Stimulated activated CD8-positive, alpha-beta memory T cell treated with anti-CD3 and anti-CD28 coated beads, Interleukin-2, amount 100 ng/mL, for 1 hour (primary cell): Measurements from ENCODE around the gene ARHGAP23.
"Not testable (repeated sequence)": the region's sequence is repeated elsewhere in the genome, so short reads cannot be mapped to it uniquely, and the experiment has no call there.

ENCODE experiments used
- DNase-seq, 2 donors: peaks; one replicate each; pipeline ENCODE4 v3.0.0-alpha.2; 2020; ENCODE audit warnings: low read depth in 2 of 2

ARHGAP23 gene

GRCh38 chr17:38485146-38485468 lies 56.8 kb downstream of the ARHGAP23 start:
- no peak for DNase-seq

- DNase-seq: not testable (repeated sequence)
Observed at GRCh38 chr17:38485681-38486298, 57.5 kb downstream of the ARHGAP23 start.

- not testable (repeated sequence) for DNase-seq
Observed at GRCh38 chr17:38489774-38490173, 61.5 kb downstream of the ARHGAP23 start.

GRCh38 chr17:38491346-38492066 lies 63.2 kb downstream of the ARHGAP23 start:
- not testable (repeated sequence) for DNase-seq

GRCh38 chr17:38492067-38493040 lies 64.1 kb downstream of the ARHGAP23 start:
- DNase-seq: peak; percentile 71 to 82

GRCh38 chr17:38494152-38494551 lies 65.9 kb downstream of the ARHGAP23 start:
- not testable (repeated sequence) for DNase-seq

GRCh38 chr17:38497656-38498055 lies 69.4 kb downstream of the ARHGAP23 start:
- DNase-seq: not testable (repeated sequence)

GRCh38 chr17:38498353-38498752 lies 70.1 kb downstream of the ARHGAP23 start:
- DNase-seq: no peak

GRCh38 chr17:38499230-38499629 lies 71.0 kb downstream of the ARHGAP23 start:
- DNase-seq: not testable (repeated sequence)

GRCh38 chr17:38501718-38502117 lies 73.5 kb downstream of the ARHGAP23 start:
- not testable (repeated sequence) for DNase-seq

GRCh38 chr17:38503286-38503913 lies 75.1 kb downstream of the ARHGAP23 start:
- DNase-seq: not testable (repeated sequence)

GRCh38 chr17:38504216-38504615 lies 76.0 kb downstream of the ARHGAP23 start:
- no peak for DNase-seq

GRCh38 chr17:38507436-38507835 lies 79.2 kb downstream of the ARHGAP23 start:
- no peak for DNase-seq

- no peak for DNase-seq
Observed at GRCh38 chr17:38507921-38508569, 79.8 kb downstream of the ARHGAP23 start.

- no peak for DNase-seq
Observed at GRCh38 chr17:38508570-38508950, 80.3 kb downstream of the ARHGAP23 start.

GRCh38 chr17:38508954-38509771 lies 80.9 kb downstream of the ARHGAP23 start:
- peak; percentile 29 to 43 for DNase-seq

- DNase-seq: no peak
Observed at GRCh38 chr17:38509772-38510420, 81.6 kb downstream of the ARHGAP23 start.

- DNase-seq: no peak
Observed at GRCh38 chr17:38510421-38511149, 82.3 kb downstream of the ARHGAP23 start.
